ENCODE results near the gene PATJ.

The PATJ gene

GRCh38 chr1:61869691-61870109 lies 127.4 kb downstream of the PATJ start:
- no peak overlapping the region for H3K4me2 ChIP-seq (ENCODE audit: low read length, poor library complexity, severe bottlenecking)
- H3K4ac ChIP-seq (ENCODE audit: low read depth in 1 of 2, low read length in 2 of 2), result no peak overlapping the region
- no peak overlapping the region for H2AK5ac ChIP-seq (ENCODE audit: low read length, severe bottlenecking)
- H3K27me3 ChIP-seq (ENCODE audit: control insufficient read depth in 1 of 2, insufficient read depth in 1 of 2, low read length in 2 of 2), result no peaks in the 10 kb centered on the region
- no peak for DNase-seq
- no peak overlapping the region for H2BK120ac ChIP-seq (ENCODE audit: low read depth, low read length)
- no peak overlapping the region for H2BK12ac ChIP-seq (ENCODE audit: low read length in 2 of 2)
- H3K4me1 ChIP-seq (ENCODE audit: control insufficient read depth, insufficient read depth, low read depth, low read length), result no peaks in the 10 kb centered on the region
- H2BK5ac ChIP-seq (ENCODE audit: low read depth, low read length, poor library complexity, severe bottlenecking), result no peak overlapping the region
- H3K36me3 ChIP-seq (ENCODE audit: control insufficient read depth in 1 of 2, insufficient read depth in 2 of 2, low read depth in 1 of 2, low read length in 2 of 2), result peaks cover 0 to 4% of the 10 kb centered on the region in 2 experiments
- H2BK15ac ChIP-seq (ENCODE audit: low read depth, poor library complexity, severe bottlenecking), result no peak overlapping the region
- no peak overlapping the region for H2AFZ ChIP-seq (ENCODE audit: low read depth, low read length)
- 92% methylated on average over 14 of the region's 14 CpGs for WGBS
- no peak overlapping the region for H4K8ac ChIP-seq (ENCODE audit: low read length)
- no peak overlapping the region for H3K27ac ChIP-seq (ENCODE audit: low read length, poor library complexity, severe bottlenecking)
- H3K18ac ChIP-seq (ENCODE audit: low read depth in 1 of 2, low read length in 2 of 2), result no peak overlapping the region
- H3K4me3 ChIP-seq (ENCODE audit: insufficient read depth in 1 of 2, low read depth in 1 of 2, low read length in 2 of 2), result no peak overlapping the region
- no peaks in the 10 kb centered on the region for H3K79me1 ChIP-seq (replicated peaks; ENCODE audit: low read length, poor library complexity, severe bottlenecking)
- no peak overlapping the region for H3K14ac ChIP-seq (ENCODE audit: low read length in 2 of 2)
- H4K91ac ChIP-seq (ENCODE audit: low read length), result no peak overlapping the region
- H3K9ac ChIP-seq (ENCODE audit: low read length), result no peak overlapping the region
- H3K23ac ChIP-seq (ENCODE audit: low read length in 2 of 2), result no peak overlapping the region
- H3K9me3 ChIP-seq (ENCODE audit: control insufficient read depth, low read length), result no peaks in the 10 kb centered on the region

GRCh38 chr1:61872206-61872605 lies 129.9 kb downstream of the PATJ start:
- Histone ChIP-seq H3K4me1 (ENCODE audit: control insufficient read depth, insufficient read depth, low read depth, low read length) (no peaks in the 10 kb centered on the region), H3K36me3 (ENCODE audit: control insufficient read depth in 1 of 2, insufficient read depth in 2 of 2, low read depth in 1 of 2, low read length in 2 of 2) (no peaks in the 10 kb centered on the region), H2BK12ac (ENCODE audit: low read length in 2 of 2) (no peak overlapping the region), H3K27ac (ENCODE audit: low read length, poor library complexity, severe bottlenecking) (no peak overlapping the region), H2BK5ac (ENCODE audit: low read depth, low read length, poor library complexity, severe bottlenecking) (no peak overlapping the region), H2BK15ac (ENCODE audit: low read depth, poor library complexity, severe bottlenecking) (no peak overlapping the region), H3K18ac (ENCODE audit: low read depth in 1 of 2, low read length in 2 of 2) (no peak overlapping the region), H3K14ac (ENCODE audit: low read length in 2 of 2) (no peak overlapping the region), H2AFZ (ENCODE audit: low read depth, low read length) (no peak overlapping the region), H4K91ac (ENCODE audit: low read length) (no peak overlapping the region), H4K8ac (ENCODE audit: low read length) (no peak overlapping the region), H2AK5ac (ENCODE audit: low read length, severe bottlenecking) (no peak overlapping the region), H3K9ac (ENCODE audit: low read length) (no peak overlapping the region), H3K4ac (ENCODE audit: low read depth in 1 of 2, low read length in 2 of 2) (no peak overlapping the region), H3K9me3 (ENCODE audit: control insufficient read depth, low read length) (no peaks in the 10 kb centered on the region), H2BK120ac (ENCODE audit: low read depth, low read length) (no peak overlapping the region), H3K79me1 (replicated peaks; ENCODE audit: low read length, poor library complexity, severe bottlenecking) (no peaks in the 10 kb centered on the region), H3K23ac (ENCODE audit: low read length in 2 of 2) (no peak overlapping the region), H3K4me2 (ENCODE audit: low read length, poor library complexity, severe bottlenecking) (no peak overlapping the region), H3K27me3 (ENCODE audit: control insufficient read depth in 1 of 2, insufficient read depth in 1 of 2, low read length in 2 of 2) (no peaks in the 10 kb centered on the region), H3K4me3 (ENCODE audit: insufficient read depth in 1 of 2, low read depth in 1 of 2, low read length in 2 of 2) (no peak overlapping the region)
- 98% methylated on average over 1 of the region's 3 CpGs for WGBS
- no peak for DNase-seq

- Histone ChIP-seq H3K4ac (ENCODE audit: low read depth in 1 of 2, low read length in 2 of 2) (no peak overlapping the region), H2AFZ (ENCODE audit: low read depth, low read length) (no peak overlapping the region), H3K79me1 (replicated peaks; ENCODE audit: low read length, poor library complexity, severe bottlenecking) (no peaks in the 10 kb centered on the region), H2BK120ac (ENCODE audit: low read depth, low read length) (no peak overlapping the region), H3K4me2 (ENCODE audit: low read length, poor library complexity, severe bottlenecking) (no peak overlapping the region), H3K27ac (ENCODE audit: low read length, poor library complexity, severe bottlenecking) (no peak overlapping the region), H4K91ac (ENCODE audit: low read length) (no peak overlapping the region), H3K27me3 (ENCODE audit: control insufficient read depth in 1 of 2, insufficient read depth in 1 of 2, low read length in 2 of 2) (no peaks in the 10 kb centered on the region), H3K14ac (ENCODE audit: low read length in 2 of 2) (no peak overlapping the region), H2BK5ac (ENCODE audit: low read depth, low read length, poor library complexity, severe bottlenecking) (no peak overlapping the region), H3K4me3 (ENCODE audit: insufficient read depth in 1 of 2, low read depth in 1 of 2, low read length in 2 of 2) (no peak overlapping the region), H2BK12ac (ENCODE audit: low read length in 2 of 2) (no peak overlapping the region), H3K9me3 (ENCODE audit: control insufficient read depth, low read length) (no peaks in the 10 kb centered on the region), H3K36me3 (ENCODE audit: control insufficient read depth in 1 of 2, insufficient read depth in 2 of 2, low read depth in 1 of 2, low read length in 2 of 2) (peaks cover 0 to 5% of the 10 kb centered on the region in 2 experiments), H3K9ac (ENCODE audit: low read length) (no peak overlapping the region), H3K23ac (ENCODE audit: low read length in 2 of 2) (no peak overlapping the region), H2BK15ac (ENCODE audit: low read depth, poor library complexity, severe bottlenecking) (no peak overlapping the region), H4K8ac (ENCODE audit: low read length) (no peak overlapping the region), H3K18ac (ENCODE audit: low read depth in 1 of 2, low read length in 2 of 2) (no peak overlapping the region), H3K4me1 (ENCODE audit: control insufficient read depth, insufficient read depth, low read depth, low read length) (no peaks in the 10 kb centered on the region), H2AK5ac (ENCODE audit: low read length, severe bottlenecking) (no peak overlapping the region)
- no peak for DNase-seq
- WGBS, result 67% methylated on average over 1 of the region's 2 CpGs
Measured at GRCh38 chr1:61873581-61873980, 131.3 kb downstream of the PATJ start.

- H2AFZ ChIP-seq (ENCODE audit: low read depth, low read length), result no peak overlapping the region
- WGBS, result 100% methylated on average over 1 of the region's 1 CpG
Measured at GRCh38 chr1:61873994-61874393, 131.7 kb downstream of the PATJ start.

More at GRCh38 chr1:61873994-61874393, 131.7 kb downstream of the PATJ start:
- DNase-seq, result no peak
- H4K91ac ChIP-seq (ENCODE audit: low read length), result no peak overlapping the region
- no peaks in the 10 kb centered on the region for H3K4me1 ChIP-seq (ENCODE audit: control insufficient read depth, insufficient read depth, low read depth, low read length)
- no peak overlapping the region for H2BK12ac ChIP-seq (ENCODE audit: low read length in 2 of 2)
- H3K23ac ChIP-seq (ENCODE audit: low read length in 2 of 2), result no peak overlapping the region
- no peak overlapping the region for H4K8ac ChIP-seq (ENCODE audit: low read length)
- H2BK5ac ChIP-seq (ENCODE audit: low read depth, low read length, poor library complexity, severe bottlenecking), result no peak overlapping the region
- H3K27me3 ChIP-seq (ENCODE audit: control insufficient read depth in 1 of 2, insufficient read depth in 1 of 2, low read length in 2 of 2), result no peaks in the 10 kb centered on the region
- H3K4me2 ChIP-seq (ENCODE audit: low read length, poor library complexity, severe bottlenecking), result no peak overlapping the region
- no peaks in the 10 kb centered on the region for H3K9me3 ChIP-seq (ENCODE audit: control insufficient read depth, low read length)
- H3K4me3 ChIP-seq (ENCODE audit: insufficient read depth in 1 of 2, low read depth in 1 of 2, low read length in 2 of 2), result no peak overlapping the region
- H2BK15ac ChIP-seq (ENCODE audit: low read depth, poor library complexity, severe bottlenecking), result no peak overlapping the region
- H3K79me1 ChIP-seq (replicated peaks; ENCODE audit: low read length, poor library complexity, severe bottlenecking), result no peaks in the 10 kb centered on the region
- no peak overlapping the region for H3K9ac ChIP-seq (ENCODE audit: low read length)
- peaks cover 0 to 5% of the 10 kb centered on the region in 2 experiments for H3K36me3 ChIP-seq (ENCODE audit: control insufficient read depth in 1 of 2, insufficient read depth in 2 of 2, low read depth in 1 of 2, low read length in 2 of 2)
- H3K18ac ChIP-seq (ENCODE audit: low read depth in 1 of 2, low read length in 2 of 2), result no peak overlapping the region
- no peak overlapping the region for H2BK120ac ChIP-seq (ENCODE audit: low read depth, low read length)
- H3K27ac ChIP-seq (ENCODE audit: low read length, poor library complexity, severe bottlenecking), result no peak overlapping the region
- no peak overlapping the region for H2AK5ac ChIP-seq (ENCODE audit: low read length, severe bottlenecking)
- H3K4ac ChIP-seq (ENCODE audit: low read depth in 1 of 2, low read length in 2 of 2), result no peak overlapping the region
- H3K14ac ChIP-seq (ENCODE audit: low read length in 2 of 2), result no peak overlapping the region

Data from mesenchymal stem cell (in vitro differentiated cells and primary cell).